Ramos (cell line): ENCODE results near the gene PCDHA9.
"Not testable (repeated sequence)": the region's sequence is repeated elsewhere in the genome, so short reads cannot be mapped to it uniquely, and the experiment has no call there.

Experiments
- in situ Hi-C: fragments of 300-500 bp; cut with MboI; formaldehyde crosslinking; loops from one replicate; pipeline ENCODE4 v1.14.3; 2022; ENCODE audit warnings: low sequenced_read_pairs; ENCODE audit not compliant: unreplicated experiment

PCDHA9 gene

GRCh38 chr5:140875085-140876065 is 27.2 kb downstream of the PCDHA9 start, which contains the start of gene PCDHA12:
TSS of gene PCDHA12 (plus strand) at chr5:140875308. CDS start at chr5:140875473, 165 bp downstream.
- in situ Hi-C loops, result no loop called here

GRCh38 chr5:140876541-140877261 is 28.5 kb downstream of the PCDHA9 start:
- in situ Hi-C loops, result not testable (repeated sequence)

GRCh38 chr5:140877262-140877581 is 29.0 kb downstream of the PCDHA9 start:
- in situ Hi-C loops, result no loop called here

- in situ Hi-C loops, result no loop called here
These were observed 33.9 kb downstream of the PCDHA9 start, which contains the start of gene PCDHA13 for GRCh38 chr5:140881889-140882590. TSS of gene PCDHA13 (plus strand) at chr5:140882124. CDS start at chr5:140882269, 145 bp downstream.

GRCh38 chr5:140882591-140882899 is 34.4 kb downstream of the PCDHA9 start:
- in situ Hi-C loops, result no loop called here

GRCh38 chr5:140883373-140883772 is 35.2 kb downstream of the PCDHA9 start:
- in situ Hi-C loops, result no loop called here

- in situ Hi-C loops, result no loop called here
These were observed 35.9 kb downstream of the PCDHA9 start for GRCh38 chr5:140883927-140884697.
